OCI-LY1 (cell line): ENCODE data around the gene ASMTL.

Experiments
- CTCF ChIP-seq: fragments of 200-600 bp; sonication (generic), shearing (Covaris generic); IDR thresholded peaks from 2 replicates; pipeline ENCODE4 v1.5.1; 2017; ENCODE audit warnings: mild to moderate bottlenecking, antibody characterized with exemption, low read length, moderate library complexity, mixed read lengths
- EZH2 ChIP-seq: fragments of 200-600 bp; sonication (generic), shearing (Covaris generic); IDR thresholded peaks from 2 replicates; pipeline ENCODE4 v1.8.0; 2017; ENCODE audit warnings: borderline replicate concordance, mixed run types, mild to moderate bottlenecking, antibody characterized with exemption, low read length, moderate library complexity, mixed read lengths

GRCh38 chrX:1386338-1387127 lies 66.2 kb downstream of the ASMTL start:
- TF ChIP-seq CTCF (no peak), EZH2 (no peak)
